HEK293 (cell line): ENCODE results near the gene BICD1.

Experiments used
- CTCF ChIP-seq: fragments of 450-650 bp; formaldehyde crosslinking; IDR thresholded peaks from 2 replicates; pipeline ENCODE4 v1.5.1; 2016; ENCODE audit warnings: missing biosample characterization, missing genetic modification characterization
- KLF16 ChIP-seq: fragments of 450-650 bp; formaldehyde crosslinking; IDR thresholded peaks from 2 replicates; pipeline ENCODE4 v1.5.1; 2017; ENCODE audit warnings: missing biosample characterization, missing genetic modification characterization
- TRIM28 ChIP-seq: IDR thresholded peaks from 2 replicates; pipeline ENCODE4 v1.6.1; 2011; ENCODE audit warnings: low read length, control low read depth, borderline replicate concordance
- ZBTB11 ChIP-seq: fragments of 450-650 bp; formaldehyde crosslinking; conservative IDR thresholded peaks from 2 replicates; pipeline ENCODE4 v1.5.1; 2016; ENCODE audit warnings: low read depth, missing biosample characterization, missing genetic modification characterization
- ZBTB44 ChIP-seq: fragments of 450-650 bp; IDR thresholded peaks from 2 replicates; pipeline ENCODE4 v1.5.1; 2018; ENCODE audit warnings: missing biosample characterization, mild to moderate bottlenecking, missing genetic modification characterization
- ZBTB48 ChIP-seq: fragments of 450-650 bp; formaldehyde crosslinking; IDR thresholded peaks from 2 replicates; pipeline ENCODE4 v1.5.1; 2016; ENCODE audit warnings: missing biosample characterization, missing genetic modification characterization
- ZNF341 ChIP-seq: fragments of 450-650 bp; formaldehyde crosslinking; IDR thresholded peaks from 2 replicates; pipeline ENCODE4; 2016; ENCODE audit warnings: low read depth, missing biosample characterization, missing genetic modification characterization
- ZNF362 ChIP-seq: fragments of 450-650 bp; formaldehyde crosslinking; IDR thresholded peaks from 2 replicates; pipeline ENCODE4 v1.5.1; 2016; ENCODE audit warnings: missing biosample characterization, missing genetic modification characterization
- ZNF423 ChIP-seq: fragments of 450-650 bp; formaldehyde crosslinking; IDR thresholded peaks from 2 replicates; pipeline ENCODE4 v1.5.1; 2016; ENCODE audit warnings: missing biosample characterization, missing genetic modification characterization
- ZNF521 ChIP-seq: fragments of 450-650 bp; formaldehyde crosslinking; IDR thresholded peaks from 2 replicates; pipeline ENCODE4 v1.5.1; 2017; ENCODE audit warnings: missing biosample characterization, mild to moderate bottlenecking, missing genetic modification characterization
- ZNF664 ChIP-seq: fragments of 450-650 bp; formaldehyde crosslinking; IDR thresholded peaks from 2 replicates; pipeline ENCODE4 v1.5.1; 2016; ENCODE audit warnings: missing biosample characterization, missing genetic modification characterization

- no peak for TF ChIP-seq ZNF664 (tag by site-specific recombination)
- TF ChIP-seq ZNF362 (tag by site-specific recombination): no peak
- no peak for TF ChIP-seq ZBTB48
- no peak for TF ChIP-seq CTCF (tag by site-specific recombination)
- TF ChIP-seq ZNF423 (tag by site-specific recombination): no peak
- TF ChIP-seq ZBTB44 (tag by site-specific recombination): no peak
- no peak for TF ChIP-seq KLF16
- TF ChIP-seq ZNF521: no peak
- no peak for TF ChIP-seq TRIM28
- TF ChIP-seq ZNF341 (tag by site-specific recombination): no peak
- TF ChIP-seq ZBTB11: no peak
Observed at GRCh38 chr12:32331133-32331532, 224.5 kb downstream of the BICD1 start.
